Activated CD8-positive, alpha-beta T cell treated with anti-CD3 and anti-CD28 coated beads for 36 hours (primary cell): ENCODE measurements around the gene MYT1. TPM values are rescaled to one million over a fixed set of nuclear protein-coding genes. Genes with fewer than 3 reads are reported as not detected.

Experiments
- ATAC-seq: fragments of 200-7000 bp; cut with Tn5 transposase; one replicate; pipeline ENCODE4 v1.10.0; 2021; ENCODE audit warnings: mild to moderate bottlenecking, moderate library complexity
- CTCF ChIA-PET: fragments of 350-600 bp; sonication (Branson Sonifier 250); formaldehyde crosslinking; loops from one replicate; lab custom pipeline; 2021; ENCODE audit warnings: antibody characterized with exemption; lab: Charles Lee
- POLR2A ChIA-PET: fragments of 350-600 bp; sonication (Branson Sonifier 250); formaldehyde crosslinking; loops from one replicate; lab custom pipeline; 2021; ENCODE audit warnings: antibody characterized with exemption; lab: Charles Lee
- DNase-seq: peaks from one replicate; pipeline ENCODE4 v3.0.0-alpha.2; 2020
- H3K27ac Mint-ChIP-seq: one replicate; pipeline ENCODE4 v1.8.0; 2021; ENCODE audit warnings: mild to moderate bottlenecking, mixed read lengths
- H3K27me3 Mint-ChIP-seq: one replicate; pipeline ENCODE4 v1.8.0; 2021; ENCODE audit warnings: mixed read lengths
- H3K36me3 Mint-ChIP-seq: one replicate; pipeline ENCODE4 v1.8.0; 2021; ENCODE audit warnings: low read depth, mixed read lengths
- H3K4me1 Mint-ChIP-seq: one replicate; pipeline ENCODE4 v1.8.0; 2021; ENCODE audit warnings: low read depth, mixed read lengths
- H3K4me3 Mint-ChIP-seq: one replicate; pipeline ENCODE4 v1.8.0; 2021; ENCODE audit warnings: mild to moderate bottlenecking, moderate library complexity, mixed read lengths
- H3K9me3 Mint-ChIP-seq: one replicate; pipeline ENCODE4 v1.8.0; 2021; ENCODE audit warnings: mixed read lengths
- intact Hi-C: fragments of 100-400 bp; cut with micrococcal nuclease; formaldehyde crosslinking; loops from one replicate; pipeline ENCODE4 v1.10.0; 2022
- total RNA-seq, 2 experiments: library from RNA; stranded (reverse); gene quantifications; one replicate each; pipeline ENCODE4 v1.2.3, GENCODE V29; 2021
- TF ChIP-seq, protein P1 (sequence below): fragments of 200-600 bp; IDR thresholded peaks from one replicate; pipeline ENCODE4 v1.8.0; 2022; ENCODE audit warnings: antibody characterized with exemption, mild to moderate bottlenecking

The MYT1 gene
- total RNA-seq, 2 experiments from 2014 or later = not detected

DNA sequence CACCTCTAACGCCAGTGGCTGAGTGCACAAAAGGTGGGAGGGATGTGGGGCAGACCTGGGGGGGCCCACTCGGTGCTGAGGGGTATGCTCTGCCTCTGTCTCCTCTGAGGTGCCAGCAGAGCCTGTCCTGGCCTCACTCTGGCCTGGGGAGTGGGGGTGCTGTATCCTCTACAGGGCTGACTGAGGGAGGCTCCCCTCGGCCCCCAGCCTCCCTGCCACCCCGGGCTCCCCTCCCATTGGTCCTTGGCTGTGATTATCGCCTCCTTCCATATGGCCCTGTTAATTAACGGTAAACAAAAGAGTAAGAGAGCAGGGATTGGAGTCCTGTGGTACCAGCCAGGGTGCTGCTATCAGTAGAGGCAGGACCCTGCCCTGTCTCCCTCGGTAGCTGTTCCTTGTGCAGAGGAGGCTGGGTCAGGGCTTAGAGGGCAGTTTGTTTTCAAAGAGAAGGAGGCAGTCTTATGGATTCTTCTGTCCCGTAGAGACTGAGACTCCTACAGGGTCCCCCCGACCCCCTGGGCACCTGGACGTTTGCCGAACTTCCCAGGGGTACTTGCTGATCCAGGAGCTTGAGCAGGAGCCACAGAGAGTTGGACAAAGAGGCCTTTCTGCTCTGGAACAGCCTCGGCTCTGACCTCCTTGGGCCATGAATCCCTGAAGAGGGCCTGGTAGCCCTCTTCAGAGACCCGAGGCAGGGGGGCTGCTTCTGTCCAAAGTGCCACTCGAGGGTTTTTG, 1.8 kb downstream of the MYT1 start:
- no peak for DNase-seq
- H3K4me3 Mint-ChIP-seq = no peak overlapping the region
- intact Hi-C loops = loop anchor here (5.0 kb wide), 1 partner anchor 36 kb away; no protein-coding TSS in a partner anchor
- CTCF ChIA-PET = no interaction called here
- TF ChIP-seq, protein P1, sequence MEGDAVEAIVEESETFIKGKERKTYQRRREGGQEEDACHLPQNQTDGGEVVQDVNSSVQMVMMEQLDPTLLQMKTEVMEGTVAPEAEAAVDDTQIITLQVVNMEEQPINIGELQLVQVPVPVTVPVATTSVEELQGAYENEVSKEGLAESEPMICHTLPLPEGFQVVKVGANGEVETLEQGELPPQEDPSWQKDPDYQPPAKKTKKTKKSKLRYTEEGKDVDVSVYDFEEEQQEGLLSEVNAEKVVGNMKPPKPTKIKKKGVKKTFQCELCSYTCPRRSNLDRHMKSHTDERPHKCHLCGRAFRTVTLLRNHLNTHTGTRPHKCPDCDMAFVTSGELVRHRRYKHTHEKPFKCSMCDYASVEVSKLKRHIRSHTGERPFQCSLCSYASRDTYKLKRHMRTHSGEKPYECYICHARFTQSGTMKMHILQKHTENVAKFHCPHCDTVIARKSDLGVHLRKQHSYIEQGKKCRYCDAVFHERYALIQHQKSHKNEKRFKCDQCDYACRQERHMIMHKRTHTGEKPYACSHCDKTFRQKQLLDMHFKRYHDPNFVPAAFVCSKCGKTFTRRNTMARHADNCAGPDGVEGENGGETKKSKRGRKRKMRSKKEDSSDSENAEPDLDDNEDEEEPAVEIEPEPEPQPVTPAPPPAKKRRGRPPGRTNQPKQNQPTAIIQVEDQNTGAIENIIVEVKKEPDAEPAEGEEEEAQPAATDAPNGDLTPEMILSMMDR = no peak
- POLR2A ChIA-PET = no interaction called here
- H3K27ac Mint-ChIP-seq = no peak overlapping the region
- no peak for ATAC-seq
- H3K36me3 Mint-ChIP-seq = no peaks in the 10 kb centered on the region
- peaks cover 43% of the 10 kb centered on the region for H3K27me3 Mint-ChIP-seq
- no peaks in the 10 kb centered on the region for H3K9me3 Mint-ChIP-seq
- H3K4me1 Mint-ChIP-seq = peaks cover 2% of the 10 kb centered on the region

DNA sequence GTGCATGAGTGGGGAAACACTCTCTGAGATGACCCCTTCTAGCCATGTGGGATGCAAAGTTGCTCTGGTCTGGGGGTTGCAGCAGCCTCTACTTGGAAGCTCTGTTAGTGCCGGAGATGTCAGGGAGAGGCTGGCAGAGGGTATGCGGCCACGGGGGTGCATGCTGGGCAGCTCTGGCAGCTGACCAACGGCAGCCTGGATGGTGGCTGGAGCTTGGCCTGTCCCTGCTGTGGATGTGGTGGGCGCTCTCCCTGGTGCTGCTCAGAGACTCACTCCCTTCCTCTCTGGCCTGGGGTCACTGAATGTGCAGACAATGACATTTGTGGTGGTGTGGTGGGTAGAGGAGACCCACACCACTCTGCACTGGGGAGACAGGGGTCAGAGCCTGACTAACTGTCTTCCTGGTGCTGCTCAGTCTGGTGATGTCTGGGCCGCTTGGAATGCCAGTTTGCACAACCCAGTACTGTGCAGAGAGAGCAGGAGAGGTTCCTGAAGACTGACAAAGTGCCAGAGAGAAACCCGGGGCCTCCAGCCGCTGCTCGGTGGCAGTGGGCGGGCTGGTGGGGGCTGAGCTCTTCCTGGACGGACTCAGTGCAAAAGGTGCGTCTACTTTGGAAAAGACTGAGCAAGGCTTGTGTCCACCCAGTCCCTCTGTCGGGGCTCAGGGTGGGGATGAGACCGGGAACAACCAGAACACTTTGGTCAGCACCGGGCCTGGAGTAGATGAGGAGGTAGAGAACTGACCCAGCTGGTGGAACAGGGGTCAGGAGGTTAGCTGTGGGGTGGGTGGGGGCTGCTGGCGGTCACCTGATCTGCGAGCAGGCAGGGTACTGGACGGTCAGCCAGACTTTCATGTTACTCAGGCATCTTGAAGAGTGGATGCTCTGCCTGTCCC, 2.7 kb downstream of the MYT1 start:
- CTCF ChIA-PET = no interaction called here
- TF ChIP-seq, protein P1 = no peak
- POLR2A ChIA-PET = no interaction called here
- H3K4me3 Mint-ChIP-seq = no peak overlapping the region
- H3K36me3 Mint-ChIP-seq = no peaks in the 10 kb centered on the region
- DNase-seq = no peak
- H3K27ac Mint-ChIP-seq = no peak overlapping the region
- peaks cover 34% of the 10 kb centered on the region for H3K27me3 Mint-ChIP-seq
- ATAC-seq = no peak
- intact Hi-C loops = loop anchor here (5.0 kb wide), 1 partner anchor 35 kb away; no protein-coding TSS in a partner anchor
- no peaks in the 10 kb centered on the region for H3K4me1 Mint-ChIP-seq
- H3K9me3 Mint-ChIP-seq = no peaks in the 10 kb centered on the region

DNA sequence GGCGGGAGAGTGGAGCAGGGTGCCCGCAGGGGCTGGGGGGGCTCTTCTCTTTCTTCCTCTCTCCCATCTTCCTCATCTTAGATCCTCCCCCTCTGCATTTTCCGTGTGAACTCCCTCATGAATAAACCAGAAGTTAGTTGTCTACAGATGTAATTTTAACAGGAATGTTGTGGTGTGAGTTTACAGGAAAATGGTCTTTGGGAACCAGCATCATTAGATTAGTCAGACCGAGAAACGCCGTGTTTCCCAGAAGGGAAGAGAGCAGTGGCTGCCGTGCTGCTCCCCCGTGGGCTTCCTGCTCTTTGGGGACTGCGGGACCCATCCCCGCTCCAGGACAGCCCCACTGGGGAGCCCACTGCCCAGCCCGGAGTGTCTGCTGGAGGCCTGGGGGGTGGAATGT, 3.4 kb downstream of the MYT1 start:
- DNase-seq (no peak), ATAC-seq (no peak)
- ChIA-PET CTCF (no interaction called here), POLR2A (no interaction called here)
- H3K27ac Mint-ChIP-seq = no peak overlapping the region
- no peaks in the 10 kb centered on the region for H3K36me3 Mint-ChIP-seq
- no peaks in the 10 kb centered on the region for H3K9me3 Mint-ChIP-seq
- H3K27me3 Mint-ChIP-seq = peaks cover 29% of the 10 kb centered on the region
- H3K4me1 Mint-ChIP-seq = no peaks in the 10 kb centered on the region
- TF ChIP-seq, protein P1 = no peak
- no peak overlapping the region for H3K4me3 Mint-ChIP-seq
- intact Hi-C loops = loop anchor here (5.0 kb wide), 1 partner anchor 35 kb away; no protein-coding TSS in a partner anchor

DNA sequence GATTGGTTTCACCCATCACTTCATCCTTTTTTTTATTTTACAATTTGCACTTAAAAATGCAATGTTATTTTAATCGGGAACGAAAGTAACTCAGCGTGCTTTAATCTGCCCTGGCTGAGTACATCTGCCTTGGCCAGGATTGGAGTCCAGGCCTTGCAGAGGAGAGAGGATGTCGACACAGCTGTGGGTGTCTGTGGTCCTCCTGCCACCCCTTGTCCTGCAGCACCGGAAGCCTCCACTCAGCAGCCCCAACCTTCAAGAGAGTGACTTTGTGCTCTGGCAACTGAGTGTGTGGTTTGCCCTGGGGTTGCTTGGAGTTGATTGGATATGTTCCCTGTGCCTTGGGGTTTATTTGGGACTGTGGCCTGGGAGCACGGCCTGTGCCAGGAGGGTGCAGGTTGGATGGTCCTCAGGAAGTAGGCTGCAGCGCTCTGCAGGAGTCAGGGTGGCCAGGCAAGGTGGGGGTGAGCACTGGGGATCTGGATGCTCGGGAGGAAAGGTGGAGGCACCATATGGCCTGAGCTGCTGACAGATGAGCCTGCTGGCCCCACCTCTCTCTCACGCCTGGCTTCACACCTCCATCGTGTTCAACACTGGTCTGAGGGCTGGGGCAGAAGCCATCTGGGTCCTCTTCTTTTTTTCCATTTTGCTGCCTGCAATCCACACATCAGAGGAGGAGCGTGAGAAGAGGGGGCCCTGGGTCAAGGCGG, 4.3 kb downstream of the MYT1 start:
- CTCF ChIA-PET = no interaction called here
- TF ChIP-seq, protein P1 = no peak
- no peak for ATAC-seq
- Mint-ChIP-seq H3K9me3 (no peaks in the 10 kb centered on the region), H3K27me3 (peaks cover 22% of the 10 kb centered on the region), H3K36me3 (no peaks in the 10 kb centered on the region), H3K4me1 (no peaks in the 10 kb centered on the region), H3K27ac (no peak overlapping the region), H3K4me3 (no peak overlapping the region)
- POLR2A ChIA-PET = no interaction called here
- no peak for DNase-seq
- intact Hi-C loops = loop anchor here (5.0 kb wide), 1 partner anchor 34 kb away; no protein-coding TSS in a partner anchor
